OCI-LY1 (cell line): ENCODE results near the gene CFI.
A peak's percentile ranks its signal among the peaks of the same experiment; 100 is the strongest.

Source experiments
- H2AFZ ChIP-seq: fragments of 200-600 bp; sonication (generic), shearing (Covaris generic); 2 replicates; pipeline ENCODE4 v1.6.0; 2014; ENCODE audit warnings: antibody characterized with exemption, mild to moderate bottlenecking, low read length
- H3F3A ChIP-seq: fragments of 200-600 bp; sonication (generic), shearing (Covaris generic); 2 replicates; pipeline ENCODE4 v1.6.0; 2014; ENCODE audit warnings: mild to moderate bottlenecking, antibody characterized with exemption, low read length, moderate library complexity; ENCODE audit not compliant: insufficient read depth
- H3K27ac ChIP-seq: fragments of 200-600 bp; sonication (generic); 2 replicates; pipeline ENCODE4 v1.5.1; 2014; ENCODE audit warnings: low read length, mixed run types, mild to moderate bottlenecking, low read depth; ENCODE audit not compliant: poor library complexity, severe bottlenecking
- H3K27me3 ChIP-seq: fragments of 200-600 bp; sonication (generic); 2 replicates; pipeline ENCODE4 v1.6.0; 2014; ENCODE audit warnings: antibody characterized with exemption, mild to moderate bottlenecking, low read length, moderate library complexity; ENCODE audit not compliant: insufficient read depth
- H3K36me3 ChIP-seq: fragments of 200-600 bp; sonication (generic); 2 replicates; pipeline ENCODE4 v1.6.1; 2014; ENCODE audit warnings: mild to moderate bottlenecking, antibody characterized with exemption, low read length, moderate library complexity, mixed read lengths; ENCODE audit not compliant: insufficient read depth
- H3K4me1 ChIP-seq: fragments of 200-600 bp; sonication (generic); 2 replicates; pipeline ENCODE4 v1.5.1; 2014; ENCODE audit warnings: mild to moderate bottlenecking, low read length, moderate library complexity; ENCODE audit not compliant: insufficient read depth, severe bottlenecking
- H3K4me2 ChIP-seq: fragments of 200-600 bp; sonication (generic), shearing (Covaris generic); 2 replicates; pipeline ENCODE4 v1.6.1; 2014; ENCODE audit warnings: low read length
- H3K4me3 ChIP-seq: fragments of 200-600 bp; sonication (generic); 2 replicates; pipeline ENCODE4 v1.5.1; 2014; ENCODE audit warnings: low read length, low read depth, mild to moderate bottlenecking, mixed read lengths; ENCODE audit not compliant: poor library complexity, severe bottlenecking
- H3K79me2 ChIP-seq: fragments of 200-600 bp; shearing (Covaris generic); 2 replicates; pipeline ENCODE4 v1.6.1; 2016; ENCODE audit warnings: mixed run types, low read length, mixed read lengths; ENCODE audit not compliant: insufficient read depth
- H3K9ac ChIP-seq: fragments of 200-600 bp; sonication (generic), shearing (Covaris generic); 2 replicates; pipeline ENCODE4 v1.6.1; 2014; ENCODE audit warnings: mild to moderate bottlenecking, low read length, mixed read lengths
- H3K9me2 ChIP-seq: fragments of 200-600 bp; sonication (generic), shearing (Covaris generic); 2 replicates; pipeline ENCODE4 v1.6.1; 2014; ENCODE audit warnings: low read depth, mild to moderate bottlenecking, low read length, mixed read lengths
- H3K9me3 ChIP-seq: fragments of 200-600 bp; shearing (Covaris generic); 2 replicates; pipeline ENCODE4 v1.6.1; 2014; ENCODE audit warnings: low read length, mixed read lengths
- H4K20me1 ChIP-seq: fragments of 200-600 bp; sonication (generic), shearing (Covaris generic); 2 replicates; pipeline ENCODE4 v1.6.0; 2016; ENCODE audit warnings: mild to moderate bottlenecking, low read length; ENCODE audit not compliant: insufficient read depth
- EZH2 ChIP-seq: fragments of 200-600 bp; sonication (generic), shearing (Covaris generic); IDR thresholded peaks from 2 replicates; pipeline ENCODE4 v1.8.0; 2017; ENCODE audit warnings: borderline replicate concordance, mixed run types, mild to moderate bottlenecking, antibody characterized with exemption, low read length, moderate library complexity, mixed read lengths
- TF ChIP-seq, protein P1 (sequence below): fragments of 200-600 bp; sonication (generic), shearing (Covaris generic); IDR thresholded peaks from 2 replicates; pipeline ENCODE4 v1.5.1; 2017; ENCODE audit warnings: mild to moderate bottlenecking, antibody characterized with exemption, low read length, moderate library complexity, mixed read lengths

CFI gene

DNA sequence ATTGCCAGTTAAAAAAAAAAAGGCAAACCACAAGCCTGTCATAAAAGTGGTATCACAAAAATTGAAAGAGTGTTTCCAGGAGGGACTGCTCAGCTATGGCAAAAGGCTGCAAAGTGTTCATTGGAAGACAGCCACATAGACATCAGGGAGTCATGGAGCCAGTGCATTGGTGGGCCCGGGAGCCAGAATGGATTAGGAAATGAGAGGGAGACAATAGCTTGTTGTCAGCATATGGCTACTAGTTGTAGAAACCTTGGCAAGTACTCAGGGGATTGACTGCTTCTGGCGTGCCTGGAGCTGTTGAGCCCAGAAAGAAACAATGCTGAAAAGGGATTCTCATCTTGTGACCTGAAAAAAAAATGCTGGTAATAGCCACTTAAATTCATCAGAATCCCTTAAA lies 18.8 kb upstream of the CFI start:
- TF ChIP-seq, protein P1, sequence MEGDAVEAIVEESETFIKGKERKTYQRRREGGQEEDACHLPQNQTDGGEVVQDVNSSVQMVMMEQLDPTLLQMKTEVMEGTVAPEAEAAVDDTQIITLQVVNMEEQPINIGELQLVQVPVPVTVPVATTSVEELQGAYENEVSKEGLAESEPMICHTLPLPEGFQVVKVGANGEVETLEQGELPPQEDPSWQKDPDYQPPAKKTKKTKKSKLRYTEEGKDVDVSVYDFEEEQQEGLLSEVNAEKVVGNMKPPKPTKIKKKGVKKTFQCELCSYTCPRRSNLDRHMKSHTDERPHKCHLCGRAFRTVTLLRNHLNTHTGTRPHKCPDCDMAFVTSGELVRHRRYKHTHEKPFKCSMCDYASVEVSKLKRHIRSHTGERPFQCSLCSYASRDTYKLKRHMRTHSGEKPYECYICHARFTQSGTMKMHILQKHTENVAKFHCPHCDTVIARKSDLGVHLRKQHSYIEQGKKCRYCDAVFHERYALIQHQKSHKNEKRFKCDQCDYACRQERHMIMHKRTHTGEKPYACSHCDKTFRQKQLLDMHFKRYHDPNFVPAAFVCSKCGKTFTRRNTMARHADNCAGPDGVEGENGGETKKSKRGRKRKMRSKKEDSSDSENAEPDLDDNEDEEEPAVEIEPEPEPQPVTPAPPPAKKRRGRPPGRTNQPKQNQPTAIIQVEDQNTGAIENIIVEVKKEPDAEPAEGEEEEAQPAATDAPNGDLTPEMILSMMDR = no peak
- TF ChIP-seq EZH2 = no peak
- Histone ChIP-seq H3K79me2 (peaks cover 14% of the 10 kb centered on the region; the same call in 1 of the 2 replicates), H3K4me2 (no peak overlapping the region)

DNA sequence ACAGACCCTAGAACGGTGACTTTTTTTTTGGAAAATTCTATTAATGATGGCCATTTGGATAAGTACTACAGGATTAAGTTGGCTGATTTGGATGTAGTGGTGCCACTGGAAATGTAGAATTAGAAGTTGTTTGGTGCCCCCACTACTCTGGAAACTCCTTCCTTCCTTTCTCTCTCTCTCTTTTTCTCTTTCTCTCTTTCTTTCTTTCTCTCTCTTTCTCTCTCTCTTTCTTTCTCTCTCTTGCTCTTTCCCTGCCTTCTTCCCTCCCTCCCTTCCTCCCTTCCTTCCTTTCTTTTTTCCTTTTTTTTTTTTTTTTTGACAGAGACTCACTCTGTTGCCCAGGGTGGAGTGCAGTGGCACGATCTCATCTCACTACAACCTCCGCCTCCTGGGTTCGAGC lies 16.5 kb upstream of the CFI start:
- no peak overlapping the region for H2AFZ ChIP-seq
- no peak overlapping the region for H3K4me2 ChIP-seq
- H3K27ac ChIP-seq = no peak overlapping the region
- no peaks in the 10 kb centered on the region for H3K9me2 ChIP-seq
- H3K4me3 ChIP-seq = no peak overlapping the region
- no peaks in the 10 kb centered on the region for H3K27me3 ChIP-seq
- no peaks in the 10 kb centered on the region for H4K20me1 ChIP-seq
- no peak for TF ChIP-seq EZH2
- TF ChIP-seq, protein P1 = no peak
- peaks cover 14% of the 10 kb centered on the region; the same call in 1 of the 2 replicates for H3K79me2 ChIP-seq
- H3K36me3 ChIP-seq = peaks cover 55% of the 10 kb centered on the region
- H3K4me1 ChIP-seq = peaks cover 21% of the 10 kb centered on the region
- no peaks in the 10 kb centered on the region for H3F3A ChIP-seq
- H3K9me3 ChIP-seq = no peaks in the 10 kb centered on the region
- no peak overlapping the region for H3K9ac ChIP-seq

More for the DNA sequence above, 18.8 kb upstream of the CFI start:
- no peaks in the 10 kb centered on the region for H3K9me3 ChIP-seq
- H2AFZ ChIP-seq = no peak overlapping the region
- no peaks in the 10 kb centered on the region for H3K27me3 ChIP-seq
- peaks cover 7% of the 10 kb centered on the region; the same call in 1 of the 2 replicates for H3F3A ChIP-seq
- peaks cover 76% of the 10 kb centered on the region for H3K36me3 ChIP-seq
- H4K20me1 ChIP-seq = no peaks in the 10 kb centered on the region
- H3K9me2 ChIP-seq = no peaks in the 10 kb centered on the region
- no peak overlapping the region for H3K27ac ChIP-seq
- H3K9ac ChIP-seq = no peak overlapping the region
- no peak overlapping the region for H3K4me3 ChIP-seq
- H3K4me1 ChIP-seq = peaks cover 13% of the 10 kb centered on the region

DNA sequence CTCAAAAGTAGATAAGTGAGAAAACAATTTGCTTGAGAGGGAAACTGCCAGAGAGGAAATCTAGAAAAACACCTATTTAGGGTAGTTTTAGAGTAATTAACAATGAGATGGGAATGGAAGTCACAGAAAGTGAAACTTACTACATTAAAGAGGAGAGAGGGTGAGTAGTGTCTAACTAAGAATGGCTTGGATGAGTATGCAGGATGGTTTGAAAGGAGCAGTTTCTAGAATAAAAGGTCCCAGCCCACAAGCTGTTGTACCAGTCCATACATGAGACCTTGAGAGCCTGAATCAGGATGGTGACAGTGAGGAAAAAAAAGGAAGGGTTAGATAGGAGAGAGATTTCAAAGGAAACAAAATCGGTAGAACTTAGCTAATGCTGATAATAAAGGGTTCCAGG lies 15.1 kb upstream of the CFI start:
- peaks cover 43% of the 10 kb centered on the region for H3K36me3 ChIP-seq
- H3K9ac ChIP-seq = peak overlapping the region; percentile 89
- H3K4me2 ChIP-seq = peak overlapping the region; percentile 90
- no peak overlapping the region for H2AFZ ChIP-seq
- peaks cover 14% of the 10 kb centered on the region; the same call in 1 of the 2 replicates for H3K79me2 ChIP-seq
- no peaks in the 10 kb centered on the region for H3K9me2 ChIP-seq
- no peak for TF ChIP-seq EZH2
- TF ChIP-seq, protein P1 = no peak
- H3K9me3 ChIP-seq = no peaks in the 10 kb centered on the region
- H4K20me1 ChIP-seq = no peaks in the 10 kb centered on the region
- peak overlapping the region; percentile 86 for H3K4me3 ChIP-seq
- no peak overlapping the region for H3K27ac ChIP-seq
- no peaks in the 10 kb centered on the region for H3K27me3 ChIP-seq
- peaks cover 21% of the 10 kb centered on the region for H3K4me1 ChIP-seq
- no peaks in the 10 kb centered on the region for H3F3A ChIP-seq
